Fibroblast of skin of right quadriceps (primary cell): Measurements from ENCODE around the gene ORC2.

Experiments
- DNase-seq: peaks from one replicate; pipeline ENCODE4 v3.0.0-alpha.2; 2013

ORC2 gene

DNA sequence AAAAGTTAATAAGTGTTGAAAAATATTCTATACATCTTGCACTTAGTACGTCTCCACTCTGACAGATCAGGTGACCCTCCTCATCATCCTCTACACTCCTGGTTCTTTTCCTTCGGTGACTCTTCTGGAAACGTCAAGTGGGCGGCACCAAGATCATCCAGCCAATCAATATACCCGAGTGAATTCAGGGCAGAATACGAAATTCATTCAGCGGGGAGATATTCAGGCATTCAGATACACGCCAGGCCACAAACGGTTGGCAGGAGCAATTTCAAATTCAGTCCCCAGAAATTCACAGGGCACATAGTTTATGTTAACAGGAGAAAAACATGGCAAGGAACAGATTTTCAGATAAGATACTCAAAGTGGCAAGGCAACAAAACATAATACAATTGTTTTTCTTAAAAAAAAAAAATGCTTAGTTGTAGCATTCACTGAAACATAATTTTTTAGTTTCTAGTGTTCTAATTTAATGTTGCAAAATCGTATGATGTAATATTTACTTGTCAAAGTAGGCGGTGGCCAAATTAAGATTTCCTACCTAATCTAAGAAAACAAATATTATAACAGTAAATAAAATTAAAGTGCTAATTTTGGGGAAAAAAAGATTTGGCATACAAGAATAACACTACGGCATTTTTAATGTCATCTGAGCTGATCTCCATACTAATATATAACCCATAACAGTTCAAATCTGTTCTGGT is 103.2 kb downstream of the ORC2 start:
- DNase-seq = peak; percentile 12
